Activated CD4-positive, alpha-beta T cell treated with anti-CD3 and anti-CD28 coated beads for 36 hours (primary cell): ENCODE measurements around the gene IMP3. TPM values are rescaled to one million over a fixed set of nuclear protein-coding genes. Genes with fewer than 3 reads are reported as not detected.
A peak's percentile ranks its signal among the peaks of the same experiment; 100 is the strongest.
"Not testable (repeated sequence)": the region's sequence is repeated elsewhere in the genome, so short reads cannot be mapped to it uniquely, and the experiment has no call there.

ENCODE experiments used
- ATAC-seq: fragments of 200-7000 bp; cut with Tn5 transposase; one replicate; pipeline ENCODE4 v1.10.0; 2021; ENCODE audit warnings: mild to moderate bottlenecking, moderate library complexity
- CTCF ChIA-PET: fragments of 350-600 bp; sonication (Branson Sonifier 250); formaldehyde crosslinking; loops from one replicate; lab custom pipeline; 2021; ENCODE audit warnings: antibody characterized with exemption; lab: Charles Lee
- POLR2A ChIA-PET: fragments of 350-600 bp; sonication (Branson Sonifier 250); formaldehyde crosslinking; loops from one replicate; lab custom pipeline; 2021; ENCODE audit warnings: antibody characterized with exemption, inconsistent platforms; lab: Charles Lee
- DNase-seq: peaks from one replicate; pipeline ENCODE4 v3.0.0-alpha.2; 2020
- H3K27ac Mint-ChIP-seq: one replicate; pipeline ENCODE4 v1.8.0; 2021; ENCODE audit warnings: mixed read lengths
- H3K27me3 Mint-ChIP-seq: one replicate; pipeline ENCODE4 v1.8.0; 2021; ENCODE audit warnings: mixed read lengths
- H3K36me3 Mint-ChIP-seq: one replicate; pipeline ENCODE4 v1.8.0; 2021; ENCODE audit warnings: low read depth, mixed read lengths
- H3K4me1 Mint-ChIP-seq: one replicate; pipeline ENCODE4 v1.8.0; 2021; ENCODE audit warnings: mixed read lengths
- H3K4me3 Mint-ChIP-seq: one replicate; pipeline ENCODE4 v1.8.0; 2021; ENCODE audit warnings: mild to moderate bottlenecking, moderate library complexity, mixed read lengths
- H3K9me3 Mint-ChIP-seq: one replicate; pipeline ENCODE4 v1.8.0; 2021; ENCODE audit warnings: low read depth, mixed read lengths
- intact Hi-C, 2 experiments: fragments of 100-400 bp; cut with DNase I in 1 of 2; cut with micrococcal nuclease in 1 of 2; formaldehyde crosslinking; loops; one replicate each; pipeline versions ENCODE4 v1.14.2 to v1.15.1; 2022 to 2024; cut with DNase I, micrococcal nuclease
- total RNA-seq, 2 experiments: library from RNA; stranded (reverse); gene quantifications; one replicate each; pipeline ENCODE4 v1.2.3, GENCODE V29; 2021

Gene IMP3
- total RNA-seq, 2 experiments from 2014 or later: 80.3 to 87.5 TPM

DNA sequence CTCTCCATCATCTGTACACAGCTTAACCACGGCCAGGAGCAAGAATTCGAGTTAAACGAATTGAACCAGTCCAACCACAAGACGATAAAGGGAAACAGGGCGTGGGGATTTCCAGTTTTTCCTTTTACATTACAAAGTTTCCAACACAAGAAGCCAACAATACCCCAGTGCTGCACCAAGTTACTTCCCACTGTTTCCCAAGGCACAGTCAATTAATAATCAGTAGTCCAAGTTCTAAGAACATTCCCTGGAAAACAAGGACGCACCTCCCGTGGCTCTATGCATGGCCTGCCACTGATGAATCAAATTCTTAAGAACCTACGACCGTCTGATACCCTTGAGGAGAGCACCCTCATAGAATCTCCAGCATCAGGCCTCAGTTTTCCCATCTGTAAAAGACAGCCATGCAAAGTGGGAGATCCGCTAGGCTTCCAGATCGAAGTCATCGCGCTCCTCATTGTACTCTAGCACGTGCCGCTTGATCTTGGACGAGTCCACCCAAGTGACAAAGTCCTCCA lies 774 bp downstream of the IMP3 start:
- Mint-ChIP-seq H3K4me1 (peaks cover 25% of the 10 kb centered on the region), H3K36me3 (peaks cover 32% of the 10 kb centered on the region), H3K27me3 (no peaks in the 10 kb centered on the region), H3K9me3 (no peaks in the 10 kb centered on the region), H3K27ac (peak overlapping the region; percentile 96), H3K4me3 (peak overlapping the region; percentile 99)
- CTCF ChIA-PET: interaction anchor here (0.6 to 3.3 kb wide), 15 partner anchors 11 to 586 kb away, joined by 3 to 37 read pairs (median 8); partner anchors contain the start of genes MAN2C1, PTPN9 and SNUPN
- ATAC-seq (no peak), DNase-seq (peak; percentile 13)
- POLR2A ChIA-PET: interaction anchor here (0.5 to 4.6 kb wide), 10 partner anchors 11 to 271 kb away, joined by 3 to 47 read pairs (median 4); partner anchors contain the start of genes MAN2C1, PTPN9, SIN3A and SNUPN
- intact Hi-C loops: loop anchor here (2.0 to 5.0 kb wide), 4 partner anchors 60 to 852 kb away; partner anchors contain the start of genes COX5A (in 1 of the 2) and PTPN9 (in 1 of the 2)

- Mint-ChIP-seq H3K4me3 (peak overlapping the region; percentile 99), H3K27me3 (no peaks in the 10 kb centered on the region), H3K4me1 (peaks cover 25% of the 10 kb centered on the region), H3K9me3 (no peaks in the 10 kb centered on the region), H3K27ac (peak overlapping the region; percentile 96), H3K36me3 (peaks cover 32% of the 10 kb centered on the region)
- ChIA-PET POLR2A (interaction anchor here (0.7 to 4.6 kb wide), 3 partner anchors 10 to 184 kb away, joined by 3 to 47 read pairs (median 3); partner anchors contain the start of gene SIN3A), CTCF (interaction anchor here (0.5 to 3.3 kb wide), 6 partner anchors 12 to 270 kb away, joined by 3 to 17 read pairs (median 3); partner anchors contain the start of gene SNUPN)
- intact Hi-C loops: loop anchor here (2.0 to 5.0 kb wide), 4 partner anchors 59 to 850 kb away; partner anchors contain the start of genes COX5A (in 1 of the 2) and PTPN9 (in 1 of the 2)
- ATAC-seq (no peak), DNase-seq (no peak)
Measured at GRCh38 chr15:75637245-75638009, 2.6 kb downstream of the IMP3 start.

GRCh38 chr15:75636026-75636425 lies 4.0 kb downstream of the IMP3 start:
- DNase-seq (no peak), ATAC-seq (no peak)
- intact Hi-C loops: loop anchor here in 1 of 2 experiments (5.0 kb wide), 2 partner anchors 699 to 849 kb away; partner anchors contain the start of gene COX5A
- H3K4me1 Mint-ChIP-seq: peaks cover 24% of the 10 kb centered on the region
- ChIA-PET POLR2A (interaction anchor here (0.7 to 1.1 kb wide), 4 partner anchors 9 to 679 kb away, joined by 3 read pairs; no protein-coding TSS in a partner anchor), CTCF (interaction anchor here (3.3 kb wide), 1 partner anchor 10 kb away, joined by 17 read pairs; the partner anchor contains the start of gene SNUPN)
- no peak overlapping the region for H3K27ac Mint-ChIP-seq
- H3K36me3 Mint-ChIP-seq: peaks cover 32% of the 10 kb centered on the region
- no peaks in the 10 kb centered on the region for H3K27me3 Mint-ChIP-seq
- no peaks in the 10 kb centered on the region for H3K9me3 Mint-ChIP-seq
- H3K4me3 Mint-ChIP-seq: no peak overlapping the region

DNA sequence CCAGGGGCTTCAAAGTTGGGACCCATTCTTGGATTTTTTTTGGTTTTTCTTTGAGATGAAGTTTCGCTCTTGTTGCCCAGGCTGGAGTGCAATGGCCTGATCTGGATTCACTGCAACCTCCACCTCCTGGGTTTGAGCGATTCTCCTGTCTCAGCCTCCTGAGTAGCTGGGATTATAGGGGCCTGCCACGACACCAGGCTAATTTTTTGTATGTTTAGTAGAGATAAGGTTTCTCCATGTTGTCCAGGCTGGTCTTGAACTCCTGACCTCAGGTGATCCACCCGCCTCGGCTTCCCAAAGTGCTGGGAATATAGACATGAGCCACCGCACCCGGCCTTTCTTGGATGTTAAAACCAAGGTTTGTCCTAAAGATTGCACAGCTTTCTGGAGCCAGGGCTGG lies 6.1 kb downstream of the IMP3 start:
- CTCF ChIA-PET: interaction anchor here (0.6 kb wide), 2 partner anchors 101 to 226 kb away, joined by 3 to 4 read pairs; no protein-coding TSS in a partner anchor
- intact Hi-C loops, H3K27ac Mint-ChIP-seq, ATAC-seq, DNase-seq, H3K9me3 Mint-ChIP-seq, H3K27me3 Mint-ChIP-seq, POLR2A ChIA-PET, H3K4me3 Mint-ChIP-seq: not testable (repeated sequence)
- Mint-ChIP-seq H3K36me3 (peaks cover 24% of the 10 kb centered on the region), H3K4me1 (peaks cover 22% of the 10 kb centered on the region)

GRCh38 chr15:75631935-75632334 lies 8.1 kb downstream of the IMP3 start:
- POLR2A ChIA-PET: no interaction called here
- Mint-ChIP-seq H3K4me3 (no peak overlapping the region), H3K9me3 (no peaks in the 10 kb centered on the region), H3K4me1 (peaks cover 12% of the 10 kb centered on the region), H3K36me3 (peaks cover 6% of the 10 kb centered on the region), H3K27ac (no peak overlapping the region), H3K27me3 (no peaks in the 10 kb centered on the region)
- DNase-seq (no peak), ATAC-seq (no peak)
- intact Hi-C loops: no loop called here
- CTCF ChIA-PET: interaction anchor here (0.6 kb wide), 2 partner anchors 730 to 1054 kb away, joined by 3 to 4 read pairs; no protein-coding TSS in a partner anchor

DNA sequence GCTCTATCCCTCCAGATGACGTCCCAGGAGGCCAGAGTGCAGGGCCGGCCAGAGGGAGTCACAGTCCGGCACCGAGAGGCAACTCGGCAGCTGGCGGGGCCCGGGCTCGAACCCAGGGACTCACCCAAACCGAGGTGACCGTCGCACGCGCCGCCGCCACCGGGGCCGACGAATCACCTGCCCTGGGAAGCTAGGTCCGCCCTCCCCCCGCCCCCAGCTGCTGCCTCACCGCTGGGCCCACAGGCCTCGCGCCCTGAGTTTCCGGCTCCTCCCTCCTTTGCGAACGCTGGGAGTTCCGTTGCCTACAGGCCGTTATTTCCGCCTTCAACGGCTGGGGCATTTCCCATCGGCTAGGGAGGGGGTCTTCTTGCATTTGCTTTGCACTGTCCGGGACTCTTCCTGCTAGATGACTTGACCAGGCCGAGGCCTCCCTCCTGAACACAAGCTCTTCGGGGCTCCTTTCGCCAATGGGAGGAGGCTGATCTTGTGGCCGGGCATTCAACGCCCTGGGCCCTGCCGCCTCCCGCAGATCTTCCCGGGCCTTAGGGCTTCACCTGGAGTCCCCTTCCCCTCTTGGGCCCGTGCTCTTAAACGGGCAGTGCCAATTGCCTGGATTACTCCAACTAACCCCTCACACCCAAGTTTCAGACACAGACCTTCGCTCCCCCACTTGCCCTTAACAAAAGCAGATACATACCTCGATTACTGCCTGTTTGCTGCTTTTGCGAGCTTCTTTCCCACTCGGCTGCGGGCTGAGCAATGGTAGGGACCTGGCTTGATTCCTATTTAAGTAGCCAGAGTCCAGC lies 14.3 kb downstream of the IMP3 start, which contains the start of gene SNUPN:
TSS of gene SNUPN (minus strand) at position 184 of the 806 bp plus-strand sequence. CDS start 4,674 bp downstream, outside the sequence.
- DNase-seq: peak; percentile 97
- peaks cover 45% of the 10 kb centered on the region for H3K4me1 Mint-ChIP-seq
- peak within 1 kb of the TSS; percentile 99 for H3K27ac Mint-ChIP-seq
- no peaks in the 10 kb centered on the region for H3K9me3 Mint-ChIP-seq
- peak within 1 kb of the TSS; percentile 93 for H3K4me3 Mint-ChIP-seq
- CTCF ChIA-PET: interaction anchor here (0.5 to 3.2 kb wide), 12 partner anchors 9 to 258 kb away, joined by 3 to 21 read pairs (median 6); partner anchors contain the start of genes IMP3, MAN2C1, SIN3A and SNX33
- POLR2A ChIA-PET: interaction anchor here (0.5 to 2.2 kb wide), 11 partner anchors 14 to 278 kb away, joined by 3 to 18 read pairs (median 6); partner anchors contain the start of genes IMP3, MAN2C1 and SIN3A
- peak; percentile 88 for ATAC-seq
- intact Hi-C loops: loop anchor here (1.0 to 10.0 kb wide), 10 partner anchors 15 to 1221 kb away; partner anchors contain the start of genes IMP3 (in 2 of the 2), MAN2C1 (in 2 of the 2), ARID3B (in 1 of the 2) and COX5A (in 1 of the 2)
- peaks cover 6% of the 10 kb centered on the region for H3K36me3 Mint-ChIP-seq
- no peaks in the 10 kb centered on the region for H3K27me3 Mint-ChIP-seq

DNA sequence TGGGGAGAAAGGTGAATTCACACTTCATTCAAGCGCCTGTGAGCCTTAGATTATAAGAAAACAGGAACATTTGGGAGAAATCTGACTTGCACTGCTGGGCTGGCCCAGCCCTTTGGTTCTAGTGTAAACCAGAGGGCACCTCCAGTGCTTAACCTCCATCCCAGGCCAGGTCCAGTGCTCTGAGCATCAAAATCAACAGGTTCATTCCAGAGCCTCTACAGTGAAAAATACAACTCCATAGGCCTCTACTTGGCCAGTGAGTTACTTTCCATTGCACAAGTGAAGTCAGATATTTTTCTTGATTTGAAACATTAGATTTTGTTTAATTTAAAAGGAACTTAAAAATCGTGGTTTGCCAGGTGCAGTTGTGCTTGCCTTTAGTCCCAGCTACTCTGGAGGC lies 17.5 kb downstream of the IMP3 start:
- H3K27me3 Mint-ChIP-seq: no peaks in the 10 kb centered on the region
- intact Hi-C loops: loop anchor here in 1 of 2 experiments (10.0 kb wide), 2 partner anchors 1078 to 1218 kb away; partner anchors contain the start of gene ARID3B
- H3K9me3 Mint-ChIP-seq: no peaks in the 10 kb centered on the region
- no peak for DNase-seq
- peaks cover 23% of the 10 kb centered on the region for H3K36me3 Mint-ChIP-seq
- peak overlapping the region; percentile 90 for H3K27ac Mint-ChIP-seq
- no peak overlapping the region for H3K4me3 Mint-ChIP-seq
- no peak for ATAC-seq
- POLR2A ChIA-PET: interaction anchor here (0.7 kb wide), 1 partner anchor 32 kb away, joined by 3 read pairs; no protein-coding TSS in a partner anchor
- CTCF ChIA-PET: interaction anchor here (1.0 to 1.5 kb wide), 2 partner anchors 18 to 61 kb away, joined by 3 to 4 read pairs; partner anchors contain the start of gene IMP3
- H3K4me1 Mint-ChIP-seq: peaks cover 57% of the 10 kb centered on the region

DNA sequence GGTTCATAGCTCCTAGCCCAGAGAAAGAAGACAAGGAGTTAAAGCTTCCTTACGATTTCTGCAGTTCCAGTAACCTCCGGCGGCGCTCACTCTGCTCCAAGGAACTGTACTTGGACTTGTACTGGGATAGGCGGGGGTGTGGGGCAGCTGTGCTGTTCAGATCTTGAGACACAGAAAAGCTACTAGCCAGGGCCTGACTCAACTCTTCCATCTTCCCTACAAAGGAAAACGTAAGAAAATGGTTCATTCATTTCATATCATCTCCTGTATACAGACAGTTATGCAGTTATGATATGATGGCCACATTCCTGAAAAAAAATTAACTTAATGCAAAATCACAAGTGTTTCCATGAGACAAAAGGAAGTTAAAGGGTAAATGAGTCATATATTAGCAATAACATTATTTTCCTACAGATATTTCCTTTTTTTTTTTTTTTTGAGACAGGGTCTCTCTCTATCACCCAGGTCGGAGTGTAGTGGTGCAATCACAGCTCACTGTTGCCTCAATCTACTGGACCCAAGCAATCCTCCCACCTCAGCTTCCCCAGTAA lies 19.1 kb downstream of the IMP3 start:
- Mint-ChIP-seq H3K27ac (peak overlapping the region; percentile 88), H3K9me3 (no peaks in the 10 kb centered on the region), H3K4me1 (peaks cover 45% of the 10 kb centered on the region), H3K27me3 (no peaks in the 10 kb centered on the region), H3K36me3 (peaks cover 34% of the 10 kb centered on the region), H3K4me3 (peak overlapping the region; percentile 22)
- DNase-seq (peak; percentile 45), ATAC-seq (no peak)
- POLR2A ChIA-PET: interaction anchor here (0.8 to 1.0 kb wide), 2 partner anchors 167 to 185 kb away, joined by 6 to 7 read pairs; no protein-coding TSS in a partner anchor
- CTCF ChIA-PET: interaction anchor here (0.6 to 3.3 kb wide), 6 partner anchors 9 to 61 kb away, joined by 3 to 16 read pairs (median 3); partner anchors contain the start of gene IMP3
- intact Hi-C loops: loop anchor here in 1 of 2 experiments (10.0 kb wide), 2 partner anchors 1076 to 1216 kb away; partner anchors contain the start of gene ARID3B

GRCh38 chr15:75620058-75620820 lies 19.8 kb downstream of the IMP3 start:
- intact Hi-C loops: loop anchor here in 1 of 2 experiments (10.0 kb wide), 2 partner anchors 1075 to 1215 kb away; partner anchors contain the start of gene ARID3B
- Mint-ChIP-seq H3K4me3 (no peak overlapping the region), H3K27ac (peak overlapping the region; percentile 88), H3K27me3 (no peaks in the 10 kb centered on the region), H3K36me3 (peaks cover 38% of the 10 kb centered on the region), H3K4me1 (peaks cover 45% of the 10 kb centered on the region), H3K9me3 (no peaks in the 10 kb centered on the region)
- ChIA-PET POLR2A (interaction anchor here (0.8 to 1.1 kb wide), 3 partner anchors 16 to 184 kb away, joined by 3 to 7 read pairs (median 6); no protein-coding TSS in a partner anchor), CTCF (interaction anchor here (0.6 to 3.3 kb wide), 6 partner anchors 9 to 62 kb away, joined by 3 to 16 read pairs (median 3); partner anchors contain the start of gene IMP3)
- no peak for DNase-seq
- ATAC-seq: no peak
